NCI-H446 (cell line): ENCODE data around the gene DUSP12.

Experiments used
- DNase-seq, 2 experiments: peaks; one replicate each; lab custom pipeline; 2025; lab: John Stamatoyannopoulos, UW

The DUSP12 gene

GRCh38 chr1:161770250-161770649 lies 20.7 kb downstream of the DUSP12 start:
- no peak for DNase-seq

DNA sequence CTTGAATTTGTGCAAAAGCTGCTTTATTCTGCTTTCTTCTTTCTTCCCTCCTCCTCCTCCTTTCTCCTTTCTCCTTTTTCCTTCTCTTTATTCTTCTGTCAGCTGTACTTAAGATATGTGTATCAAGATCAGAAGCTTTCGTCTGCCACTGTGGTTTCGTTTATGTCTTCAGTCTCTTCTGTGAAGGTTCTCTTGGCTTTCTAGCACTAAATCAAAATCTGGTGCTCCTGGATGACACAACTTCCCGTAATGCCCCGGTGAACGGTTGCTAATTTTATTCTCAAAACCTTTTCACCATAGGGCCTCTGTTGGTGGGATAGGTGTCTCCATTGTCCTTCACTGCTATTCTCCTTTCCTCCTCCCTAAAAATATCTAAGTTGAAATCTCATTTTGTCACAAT lies 21.6 kb downstream of the DUSP12 start:
- DNase-seq: no peak

- no peak for DNase-seq
Observed at GRCh38 chr1:161771973-161772372, 22.4 kb downstream of the DUSP12 start.

- DNase-seq: no peak
Observed at GRCh38 chr1:161772397-161772796, 22.8 kb downstream of the DUSP12 start.

DNA sequence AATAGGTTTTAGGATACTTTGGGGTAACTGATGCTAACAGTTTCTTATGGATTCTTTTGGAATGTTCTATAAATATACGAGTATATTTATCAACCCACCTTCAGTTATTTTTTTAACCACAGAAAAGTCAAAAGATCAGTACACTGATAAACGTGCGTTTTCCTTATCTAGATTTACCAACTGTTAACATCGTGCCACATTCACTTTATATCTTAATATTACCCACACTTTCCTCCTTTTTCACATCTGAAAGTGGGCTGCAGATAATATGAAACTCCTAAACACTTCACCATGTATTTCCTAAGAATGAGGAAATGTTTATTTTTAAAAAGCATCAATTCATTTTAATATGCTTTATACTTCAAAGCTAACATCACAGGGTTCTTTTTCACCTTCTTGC lies 24.2 kb downstream of the DUSP12 start:
- no peak for DNase-seq

DNA sequence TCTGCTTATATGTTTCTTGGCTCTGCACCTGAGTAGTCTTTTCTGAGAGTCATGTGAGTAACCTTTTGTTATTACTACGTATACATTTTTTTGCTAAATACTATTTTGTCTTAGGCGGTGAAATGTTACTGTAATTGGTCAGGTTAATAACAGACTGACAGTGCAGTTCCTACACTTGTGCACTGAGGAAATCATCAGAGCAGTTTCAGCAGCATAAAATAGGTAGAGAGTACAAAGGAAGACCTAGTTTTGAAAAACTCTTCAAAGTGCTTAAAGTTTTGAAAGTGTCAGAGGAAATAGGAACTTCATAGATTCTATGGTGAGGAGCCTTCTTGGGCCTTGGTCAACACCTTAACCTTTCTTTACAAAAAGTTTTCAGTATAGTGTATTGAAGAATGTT lies 27.7 kb downstream of the DUSP12 start:
- DNase-seq: no peak

GRCh38 chr1:161778522-161778921 lies 28.9 kb downstream of the DUSP12 start:
- DNase-seq: no peak

GRCh38 chr1:161779393-161779792 lies 29.8 kb downstream of the DUSP12 start:
- DNase-seq: no peak

DNA sequence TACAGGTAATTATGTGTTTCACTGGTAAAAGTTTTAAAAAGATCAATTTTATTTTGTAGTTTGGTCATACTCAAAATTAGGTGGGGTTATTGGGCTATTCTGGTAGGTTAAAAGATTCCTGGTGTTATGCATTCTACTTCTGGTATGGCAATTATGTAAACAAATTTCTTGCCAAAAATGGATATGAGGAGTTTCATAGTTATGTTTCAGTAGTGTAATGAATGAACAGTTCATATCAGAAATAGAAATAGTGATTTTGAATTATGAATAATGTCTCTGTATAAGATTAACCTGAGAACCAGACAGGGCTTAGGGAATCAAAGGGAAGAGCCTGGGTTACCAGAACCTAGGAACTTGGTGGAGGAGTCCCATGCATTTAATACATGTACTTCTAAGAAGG lies 32.4 kb downstream of the DUSP12 start:
- no peak for DNase-seq

DNA sequence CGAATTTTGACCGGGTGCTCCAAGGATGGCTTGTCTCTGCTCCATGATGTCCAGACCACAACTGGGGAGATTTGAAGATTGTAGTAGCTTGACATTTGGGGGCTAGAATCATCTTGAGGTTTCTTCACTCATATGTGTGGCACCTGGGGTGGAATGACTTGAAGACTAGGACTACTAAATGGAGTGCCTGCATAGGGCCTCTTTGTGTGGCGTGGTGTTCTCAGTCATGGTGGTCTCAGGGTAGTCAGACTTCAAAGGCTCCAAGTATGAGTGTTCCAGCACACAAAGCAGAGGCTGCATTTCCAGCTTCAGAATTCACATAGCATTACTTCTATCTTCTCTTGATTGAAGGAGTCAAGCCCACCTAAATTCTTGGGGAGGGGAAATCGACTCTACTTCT lies 33.3 kb downstream of the DUSP12 start:
- DNase-seq: no peak

DNA sequence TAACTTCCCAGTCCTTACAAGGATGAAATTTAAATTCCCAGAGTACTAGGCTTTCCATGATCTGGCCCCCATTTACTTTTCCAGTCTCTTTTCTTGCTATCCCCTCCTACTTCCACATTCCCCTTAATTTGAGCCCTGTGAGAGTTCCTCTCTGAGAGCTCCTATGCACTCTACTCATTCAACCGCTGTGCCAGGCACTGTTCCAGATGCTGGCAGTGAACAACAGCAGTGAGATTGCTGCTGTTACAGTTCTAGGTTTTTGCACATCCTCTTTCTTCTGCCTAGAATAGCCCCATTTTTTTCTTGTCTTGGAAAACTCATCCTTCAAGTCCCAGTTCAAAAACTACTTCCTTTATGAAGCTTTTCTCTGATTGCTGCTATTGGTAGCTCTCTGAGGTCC lies 35.4 kb downstream of the DUSP12 start:
- no peak for DNase-seq

DNA sequence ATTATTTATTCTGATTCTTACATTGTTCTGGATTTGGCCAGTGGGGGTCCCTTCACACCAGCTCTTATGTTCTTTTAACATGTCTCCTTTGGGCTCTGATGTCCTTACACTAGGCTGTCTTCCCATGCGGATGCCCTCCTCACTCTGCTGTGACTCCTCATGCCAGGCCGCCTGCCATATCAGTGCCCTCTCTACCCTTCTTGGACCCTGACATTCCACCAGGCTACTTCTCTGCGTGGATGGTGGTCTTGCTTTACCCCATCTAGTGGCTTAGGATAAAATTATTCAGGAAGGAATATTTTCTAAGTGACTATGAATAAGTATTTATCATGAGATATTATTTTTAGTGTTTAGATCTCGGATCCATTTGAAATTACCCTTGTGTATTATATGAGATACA lies 37.8 kb downstream of the DUSP12 start:
- no peak for DNase-seq

DNA sequence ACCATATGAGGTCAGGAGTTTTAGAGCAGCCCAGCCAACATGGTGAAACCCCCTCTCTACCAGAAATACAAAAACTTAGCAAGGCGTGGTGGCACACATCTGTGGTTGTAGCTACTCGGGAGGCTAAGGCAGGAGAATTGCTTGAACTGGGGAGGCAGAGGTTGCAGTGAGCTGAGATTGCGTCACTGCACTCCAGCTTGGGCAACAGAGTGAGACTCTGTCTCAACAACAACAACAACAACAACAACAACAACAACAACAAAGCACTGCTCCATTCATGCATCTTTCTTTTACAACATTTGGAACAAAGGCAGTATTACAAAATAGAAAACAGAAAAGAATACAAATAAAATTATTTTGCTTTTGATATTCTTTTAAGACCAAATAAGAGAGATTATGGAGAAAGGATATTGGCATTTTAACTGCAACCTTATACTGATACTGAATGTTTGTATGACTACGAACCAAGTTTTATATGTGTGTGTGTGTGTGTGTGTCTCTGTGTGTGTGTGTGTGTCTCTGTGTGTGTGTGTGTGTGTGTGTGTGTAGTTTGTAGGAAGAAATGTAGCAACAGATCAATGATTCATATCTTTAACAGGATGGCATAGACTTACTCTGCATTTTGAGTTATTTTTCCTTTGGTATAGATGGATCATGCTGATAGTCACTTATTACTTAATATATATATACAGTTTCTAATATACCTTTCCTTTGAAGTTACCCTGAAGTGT lies 41.2 kb downstream of the DUSP12 start:
- DNase-seq: no peak

- DNase-seq: no peak
Observed at GRCh38 chr1:161791904-161792655, 42.5 kb downstream of the DUSP12 start.

- DNase-seq: peak in 1 of 2 experiments; percentile 76
Observed at GRCh38 chr1:161792740-161793139, 43.2 kb downstream of the DUSP12 start.

DNA sequence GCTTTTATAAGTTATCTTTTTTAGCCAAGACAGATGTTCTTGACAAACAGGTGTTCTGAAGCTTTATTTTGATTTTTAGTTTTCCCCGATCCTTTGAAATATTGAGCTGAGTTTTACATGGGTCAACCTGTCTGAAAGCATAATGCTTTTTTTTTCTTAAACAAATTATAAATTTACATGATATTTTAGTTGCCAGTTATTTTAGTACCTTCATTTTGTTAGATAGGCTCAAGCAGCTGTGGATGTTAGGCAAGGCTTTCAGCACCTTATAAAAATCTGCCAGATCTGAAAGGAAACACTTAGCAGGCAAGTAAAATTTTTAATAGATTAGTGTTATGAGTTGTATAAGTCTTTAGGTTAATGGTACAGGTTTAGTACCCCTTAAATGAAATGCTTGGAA lies 50.2 kb downstream of the DUSP12 start:
- no peak for DNase-seq

DNA sequence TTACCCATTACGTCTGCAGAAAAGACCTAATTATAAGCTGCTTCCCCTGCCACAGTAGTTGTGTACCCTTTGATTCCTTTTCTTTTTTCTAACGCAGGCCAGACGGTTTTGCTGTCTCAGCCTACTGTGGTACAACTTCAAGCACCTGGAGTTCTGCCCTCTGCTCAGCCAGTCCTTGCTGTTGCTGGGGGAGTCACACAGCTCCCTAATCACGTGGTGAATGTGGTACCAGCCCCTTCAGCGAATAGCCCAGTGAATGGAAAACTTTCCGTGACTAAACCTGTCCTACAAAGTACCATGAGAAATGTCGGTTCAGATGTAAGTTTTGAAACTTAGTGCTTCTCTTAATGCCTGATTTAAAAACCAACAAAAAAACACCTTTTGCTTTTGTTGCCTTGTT lies 52.4 kb downstream of the DUSP12 start:
- DNase-seq: no peak

GRCh38 chr1:161803181-161803580 lies 53.6 kb downstream of the DUSP12 start:
- no peak for DNase-seq

DNA sequence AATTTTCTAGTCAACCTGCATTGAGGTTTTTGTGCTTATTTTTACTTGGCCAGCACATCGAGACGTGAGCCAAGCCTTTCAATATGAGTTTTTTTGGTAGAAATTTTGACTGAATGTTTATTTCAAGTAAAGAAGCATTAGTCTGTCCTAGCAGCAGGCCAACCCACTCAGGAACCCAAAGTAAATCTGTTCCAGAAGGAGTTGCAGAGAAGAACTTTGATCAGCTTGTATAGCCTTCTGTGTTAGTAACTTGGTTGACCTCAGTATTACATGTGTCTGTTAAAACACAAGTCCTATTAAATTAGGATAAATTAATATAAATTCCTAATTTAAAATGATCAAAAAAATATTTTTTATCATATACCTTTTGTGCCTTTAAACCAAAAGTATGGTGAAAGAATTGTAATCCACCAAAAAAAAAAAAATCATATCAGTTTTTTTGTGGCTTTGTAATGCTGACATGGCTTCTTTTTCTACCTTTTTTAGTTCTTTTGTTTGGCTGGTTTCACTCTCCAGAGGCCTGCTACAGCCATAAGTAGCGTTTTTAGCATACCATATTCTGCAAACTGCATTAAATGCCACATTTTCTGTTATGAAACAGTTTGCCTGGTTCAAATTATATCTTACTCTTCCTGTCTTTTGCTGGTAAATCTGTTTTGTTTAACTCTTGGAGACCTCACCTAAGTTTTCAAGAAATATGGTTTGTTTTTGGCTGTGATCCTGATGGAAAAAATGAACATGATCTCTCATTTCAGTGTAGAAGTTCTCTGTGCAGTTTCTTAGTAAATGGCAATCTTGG lies 56.0 kb downstream of the DUSP12 start:
- DNase-seq: no peak
